Peyer's patch (tissue), 4 donors: ENCODE results near the gene APBB3. TPM values are rescaled to one million over a fixed set of nuclear protein-coding genes. Genes with fewer than 3 reads are reported as not detected.

ENCODE experiments used
- DNase-seq, 3 donors: peaks; one replicate each; pipeline ENCODE4 v3.0.0-alpha.2; 2017 to 2019
- H3K27ac ChIP-seq, 4 donors: fragments of 200-600 bp; sonication (generic); one replicate each; pipeline ENCODE4 v1.5.1; 2016 to 2019
- H3K27me3 ChIP-seq, 2 donors: fragments of 200-600 bp; sonication (generic); one replicate each; pipeline ENCODE4 v1.5.1; 2019
- H3K36me3 ChIP-seq, 3 donors: fragments of 200-600 bp; sonication (generic); one replicate each; pipeline ENCODE4 v1.5.1; 2016 to 2019
- H3K4me1 ChIP-seq, 4 donors: fragments of 200-600 bp; sonication (generic); one replicate each; pipeline ENCODE4 v1.5.1; 2016 to 2019
- H3K4me3 ChIP-seq, 4 donors: fragments of 200-600 bp; sonication (generic); 1 replicate in 3 of 4; 2 replicates in 1 of 4; pipeline ENCODE4 v1.5.1; 2016 to 2019; ENCODE audit warnings: mild to moderate bottlenecking in 1 of 4
- H3K9me3 ChIP-seq, 4 donors: fragments of 200-600 bp; sonication (generic); one replicate each; pipeline ENCODE4 v1.5.1; 2016 to 2019; ENCODE audit warnings: mild to moderate bottlenecking in 1 of 4
- CTCF ChIP-seq, 6 experiments: fragments of 450-650 bp in 4 of 6; fragments of 200-600 bp in 2 of 6; sonication (generic) in 1 of 6; IDR thresholded peaks; one replicate each; pipeline ENCODE4 v1.5.1; 2017 to 2019; ENCODE audit warnings: antibody characterized with exemption in 6 of 6, mild to moderate bottlenecking in 3 of 6, moderate library complexity in 1 of 6
- POLR2A ChIP-seq, 2 donors: fragments of 450-650 bp; IDR thresholded peaks; one replicate each; pipeline ENCODE4 v1.5.1; 2017; ENCODE audit warnings: antibody characterized with exemption in 2 of 2, mild to moderate bottlenecking in 2 of 2, moderate library complexity in 2 of 2
- total RNA-seq, 4 donors: library from RNA; depleted of rRNA; stranded (reverse); fragments of >200 nt; gene quantifications; one replicate each; pipeline ENCODE4 v1.1.0, GENCODE V29; 2016

APBB3 gene
- total RNA-seq, 4 donors from 2014 or later, result 21.7 to 78.5 (median 62.4) TPM

- DNase-seq, result peak in 1 of 3 donors; percentile 30
- Histone ChIP-seq H3K4me3 (no peak overlapping the region), H3K4me1 (peaks cover 0 to 13% (median 3%) of the 10 kb centered on the region in 4 donors), H3K27me3 (no peaks in the 10 kb centered on the region), H3K27ac (peak overlapping the region in 1 of 4 donors; percentile 13), H3K9me3 (no peaks in the 10 kb centered on the region), H3K36me3 (no peaks in the 10 kb centered on the region)
- TF ChIP-seq POLR2A (IDR thresholded peaks at IDR 0.05), result no peak
- no peak for TF ChIP-seq CTCF (IDR thresholded peaks at IDR 0.05)
Measured at GRCh38 chr5:140573683-140574082, 9.3 kb upstream of the APBB3 start.

DNA sequence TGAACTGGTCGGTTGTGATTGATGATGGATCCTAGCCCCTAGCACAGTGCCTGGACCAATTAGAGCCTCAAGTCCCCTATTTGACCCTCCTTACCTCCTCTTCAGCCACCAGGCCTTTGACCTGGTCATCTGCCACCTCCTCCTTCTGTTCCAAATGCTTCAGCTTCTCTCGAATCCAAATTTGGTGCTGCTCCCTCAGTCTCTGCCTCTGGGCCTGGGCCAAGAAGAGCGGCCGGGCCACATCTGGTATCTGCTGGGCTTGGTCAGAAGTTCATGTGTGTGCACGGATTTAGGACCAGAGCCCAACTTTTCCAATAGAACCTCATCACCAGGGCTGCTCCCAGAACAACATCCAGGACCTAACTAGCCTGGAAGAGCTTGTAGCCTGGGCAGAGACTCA lies 6.7 kb upstream of the APBB3 start:
- TF ChIP-seq POLR2A (IDR thresholded peaks at IDR 0.05), result no peak
- TF ChIP-seq CTCF (IDR thresholded peaks at IDR 0.05), result no peak
- H3K4me1 ChIP-seq, result peaks cover 0 to 30% (median 4%) of the 10 kb centered on the region in 4 donors
- H3K27ac ChIP-seq, result peak overlapping the region; percentile 20 to 72 (median 28)
- no peak overlapping the region for H3K4me3 ChIP-seq
- no peaks in the 10 kb centered on the region for H3K9me3 ChIP-seq
- DNase-seq, result peak in 1 of 3 donors; percentile 47
- no peaks in the 10 kb centered on the region for H3K27me3 ChIP-seq
- peaks cover 0 to 20% (median 0%) of the 10 kb centered on the region in 3 donors for H3K36me3 ChIP-seq

- Histone ChIP-seq H3K27me3 (no peaks in the 10 kb centered on the region), H3K4me3 (no peak overlapping the region), H3K4me1 (peaks cover 0 to 37% (median 6%) of the 10 kb centered on the region in 4 donors), H3K36me3 (peaks cover 0 to 20% (median 0%) of the 10 kb centered on the region in 3 donors), H3K9me3 (no peaks in the 10 kb centered on the region), H3K27ac (peak overlapping the region; percentile 49 to 72 (median 66))
- TF ChIP-seq POLR2A (IDR thresholded peaks at IDR 0.05) (no peak), CTCF (IDR thresholded peaks at IDR 0.05) (no peak)
- no peak for DNase-seq
Measured at GRCh38 chr5:140570488-140570887, 6.1 kb upstream of the APBB3 start.

DNA sequence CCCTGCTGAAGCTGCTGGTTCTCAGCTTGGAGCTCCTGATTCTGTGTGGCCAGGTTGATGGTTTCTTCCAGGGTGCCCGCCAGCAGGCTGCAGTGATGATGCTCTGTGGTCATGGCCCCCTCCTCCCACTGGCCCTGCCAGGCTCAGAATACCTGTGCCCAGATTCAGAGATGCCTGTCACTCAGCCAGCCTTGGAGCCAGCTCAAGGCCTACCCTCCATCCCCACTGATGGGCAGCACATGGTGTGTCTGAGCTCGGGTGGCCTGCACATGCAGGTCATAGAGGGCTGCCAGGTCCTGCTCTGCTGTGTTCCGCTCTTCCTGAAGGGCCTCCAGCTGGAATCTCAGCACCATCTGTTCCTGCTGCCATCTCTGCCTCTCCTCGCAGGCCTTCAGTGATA lies 5.7 kb upstream of the APBB3 start:
- H3K27ac ChIP-seq, result peak overlapping the region; percentile 49 to 72 (median 66)
- no peak overlapping the region for H3K4me3 ChIP-seq
- peak in 2 of 3 donors; percentile 11 to 40 for DNase-seq

GRCh38 chr5:140569197-140569596 lies 4.8 kb upstream of the APBB3 start:
- no peaks in the 10 kb centered on the region for H3K27me3 ChIP-seq
- peaks cover 0 to 20% (median 0%) of the 10 kb centered on the region in 3 donors for H3K36me3 ChIP-seq
- no peaks in the 10 kb centered on the region for H3K9me3 ChIP-seq
- peak overlapping the region; percentile 49 to 72 (median 66) for H3K27ac ChIP-seq
- H3K4me1 ChIP-seq, result peaks cover 0 to 41% (median 8%) of the 10 kb centered on the region in 4 donors
- peak in 1 of 3 donors; percentile 47 for DNase-seq
- H3K4me3 ChIP-seq, result no peak overlapping the region
- TF ChIP-seq POLR2A (IDR thresholded peaks at IDR 0.05), result no peak
- no peak for TF ChIP-seq CTCF (IDR thresholded peaks at IDR 0.05)

More for the DNA sequence above, 5.7 kb upstream of the APBB3 start:
- TF ChIP-seq POLR2A (IDR thresholded peaks at IDR 0.05), result no peak
- no peak for TF ChIP-seq CTCF (IDR thresholded peaks at IDR 0.05)
- Histone ChIP-seq H3K27me3 (no peaks in the 10 kb centered on the region), H3K9me3 (no peaks in the 10 kb centered on the region), H3K36me3 (peaks cover 0 to 20% (median 0%) of the 10 kb centered on the region in 3 donors), H3K4me1 (peaks cover 0 to 41% (median 8%) of the 10 kb centered on the region in 4 donors)
